Stimulated activated naive B cell treated with anti-CD40 and anti-IgM and Interleukin-4, amounts not matched to agents 10 μg/mL and 1 μg/mL and 100 μg/mL, for 72 hours (primary cell): ENCODE data around the gene ATP7A.
"Not testable (repeated sequence)": the region's sequence is repeated elsewhere in the genome, so short reads cannot be mapped to it uniquely, and the experiment has no call there.

Experiments
- ATAC-seq, 2 donors: fragments of 150-1000 bp; cut with Tn5 transposase; replicated peaks; 2 replicates each; pipeline ENCODE4 v1.10.0; 2021; ENCODE audit warnings: moderate library complexity in 1 of 2
- DNase-seq: peaks from one replicate; pipeline ENCODE4 v3.0.0; 2021
- H3K27ac Mint-ChIP-seq: one replicate; pipeline ENCODE4 v1.8.0; 2022; ENCODE audit warnings: mild to moderate bottlenecking, mixed read lengths
- H3K27me3 Mint-ChIP-seq, 2 donors: one replicate each; pipeline ENCODE4 v1.8.0; 2022; ENCODE audit warnings: mixed read lengths in 2 of 2
- H3K36me3 Mint-ChIP-seq, 2 donors: one replicate each; pipeline ENCODE4 v1.8.0; 2022; ENCODE audit warnings: mixed read lengths in 2 of 2, mild to moderate bottlenecking in 1 of 2
- H3K4me1 Mint-ChIP-seq, 2 donors: one replicate each; pipeline ENCODE4 v1.8.0; 2022; ENCODE audit warnings: mixed read lengths in 2 of 2, mild to moderate bottlenecking in 1 of 2
- H3K4me3 Mint-ChIP-seq, 2 donors: one replicate each; pipeline ENCODE4 v1.8.0; 2022; ENCODE audit warnings: mild to moderate bottlenecking in 2 of 2, mixed read lengths in 2 of 2, moderate library complexity in 1 of 2
- H3K9me3 Mint-ChIP-seq, 2 donors: one replicate each; pipeline ENCODE4 v1.8.0; 2022; ENCODE audit warnings: mixed read lengths in 2 of 2, mild to moderate bottlenecking in 1 of 2

Gene ATP7A

DNA sequence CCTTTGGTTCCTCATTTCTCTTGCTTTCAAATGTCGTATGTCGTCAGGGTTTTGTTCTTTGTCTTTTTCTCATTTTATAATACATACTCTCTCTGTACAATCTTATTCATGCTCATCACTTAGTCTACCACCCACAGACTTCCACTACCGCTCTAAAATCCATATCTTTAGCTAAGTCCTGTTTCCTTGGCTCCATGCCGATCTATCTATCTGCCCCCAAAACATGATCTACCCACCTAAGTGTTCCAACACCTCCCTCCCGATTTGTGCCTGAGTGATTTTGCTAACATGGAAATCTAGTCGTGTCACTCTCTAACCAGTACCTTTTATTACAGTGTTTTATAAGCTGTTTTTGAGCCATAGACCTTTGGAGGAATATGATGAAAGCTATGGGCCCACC, 124.6 kb downstream of the ATP7A start:
- Mint-ChIP-seq H3K27ac (no peak overlapping the region), H3K4me1 (no peaks in the 10 kb centered on the region), H3K27me3 (no peaks in the 10 kb centered on the region), H3K4me3 (no peak overlapping the region), H3K9me3 (no peaks in the 10 kb centered on the region), H3K36me3 (peaks cover 9 to 21% of the 10 kb centered on the region in 2 donors)
- ATAC-seq (no peak), DNase-seq (no peak)

DNA sequence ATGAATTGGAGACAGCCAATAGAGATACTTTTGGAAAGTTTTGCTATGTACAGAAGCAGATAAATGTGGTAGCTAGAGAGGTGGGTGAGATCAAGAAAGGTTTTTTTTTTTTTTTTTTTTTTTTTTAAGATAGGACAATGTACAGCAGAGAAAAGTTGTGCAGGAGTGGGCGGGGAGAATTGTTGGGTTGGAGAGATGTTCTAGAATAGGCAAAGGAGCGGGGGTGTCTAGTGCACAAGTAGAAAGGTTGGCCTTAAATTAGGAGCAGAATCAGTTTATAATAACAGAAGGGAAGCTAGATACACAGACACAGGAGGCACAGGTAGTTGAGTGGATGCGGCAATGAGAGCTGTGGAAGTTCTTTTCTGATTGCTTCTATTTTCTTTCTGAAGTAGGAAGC, 127.4 kb downstream of the ATP7A start:
- Mint-ChIP-seq H3K9me3 (no peaks in the 10 kb centered on the region), H3K36me3 (peaks cover 18 to 23% of the 10 kb centered on the region in 2 donors), H3K27me3 (no peaks in the 10 kb centered on the region), H3K27ac (no peak overlapping the region), H3K4me3 (no peak overlapping the region), H3K4me1 (no peaks in the 10 kb centered on the region)
- DNase-seq: no peak
- ATAC-seq: no peak

DNA sequence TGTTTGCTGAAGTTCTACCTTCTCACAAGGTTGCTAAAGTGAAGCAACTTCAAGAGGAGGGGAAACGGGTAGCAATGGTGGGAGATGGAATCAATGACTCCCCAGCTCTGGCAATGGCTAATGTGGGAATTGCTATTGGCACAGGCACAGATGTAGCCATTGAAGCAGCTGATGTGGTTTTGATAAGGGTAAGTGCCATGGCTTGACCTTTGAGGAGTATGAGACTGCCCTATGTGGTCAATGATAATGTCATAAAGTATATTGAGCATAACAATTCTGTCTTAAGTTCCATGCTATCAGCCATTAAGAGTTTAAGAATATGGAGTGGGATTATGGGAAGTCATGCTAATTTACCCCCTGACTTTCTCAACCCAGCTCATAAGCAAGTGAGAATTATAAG, 132.1 kb downstream of the ATP7A start:
- no peaks in the 10 kb centered on the region for H3K27me3 Mint-ChIP-seq

DNA sequence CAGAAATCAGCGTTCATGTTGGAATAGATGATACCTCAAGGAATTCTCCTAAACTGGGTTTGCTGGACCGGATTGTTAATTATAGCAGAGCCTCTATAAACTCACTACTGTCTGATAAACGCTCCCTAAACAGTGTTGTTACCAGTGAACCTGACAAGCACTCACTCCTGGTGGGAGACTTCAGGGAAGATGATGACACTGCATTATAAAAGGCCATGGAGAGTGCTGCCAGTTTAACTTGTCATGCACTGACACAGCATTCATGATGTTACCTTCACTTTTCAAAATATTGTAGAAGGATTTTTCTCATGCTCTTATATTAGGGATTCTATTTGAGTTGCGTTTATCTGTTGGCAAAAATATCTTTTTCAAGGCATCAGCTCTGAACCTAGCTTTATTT, 135.9 kb downstream of the ATP7A start:
- Mint-ChIP-seq H3K27me3 (no peaks in the 10 kb centered on the region), H3K4me3 (no peak overlapping the region), H3K36me3 (peaks cover 3 to 9% of the 10 kb centered on the region in 2 donors), H3K27ac (no peak overlapping the region), H3K4me1 (no peaks in the 10 kb centered on the region), H3K9me3 (no peaks in the 10 kb centered on the region)
- ATAC-seq (no peak), DNase-seq (no peak)

More for the DNA sequence above, 132.1 kb downstream of the ATP7A start:
- H3K4me3 Mint-ChIP-seq: no peak overlapping the region
- DNase-seq (no peak), ATAC-seq (no peak)
- peaks cover 9 to 12% of the 10 kb centered on the region in 2 donors for H3K36me3 Mint-ChIP-seq
- no peak overlapping the region for H3K27ac Mint-ChIP-seq
- no peaks in the 10 kb centered on the region for H3K9me3 Mint-ChIP-seq
- no peaks in the 10 kb centered on the region for H3K4me1 Mint-ChIP-seq

DNA sequence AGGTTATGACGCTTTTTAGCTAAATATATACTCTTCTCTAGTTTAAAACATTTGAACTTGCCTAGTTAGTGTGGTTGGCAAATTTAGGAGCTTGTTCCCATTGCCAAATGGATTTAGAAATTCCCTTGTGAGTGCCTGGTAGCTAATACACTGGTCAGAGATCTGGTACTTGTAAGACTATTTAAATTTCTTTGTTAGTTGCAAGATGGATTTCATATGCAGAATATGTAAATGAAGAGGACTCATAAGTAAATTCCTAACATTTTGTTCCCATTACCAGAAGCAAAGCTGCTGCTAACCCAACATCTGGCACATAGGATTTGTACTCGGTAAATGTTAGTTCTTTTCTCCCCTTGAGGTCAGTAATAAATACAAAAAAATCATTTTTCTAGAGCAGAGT, 137.6 kb downstream of the ATP7A start:
- no peaks in the 10 kb centered on the region for H3K4me1 Mint-ChIP-seq
- peaks cover 5% of the 10 kb centered on the region in 2 donors for H3K9me3 Mint-ChIP-seq
- ATAC-seq (no peak), DNase-seq (no peak)
- no peak overlapping the region for H3K27ac Mint-ChIP-seq
- H3K36me3 Mint-ChIP-seq: peaks cover 8 to 10% of the 10 kb centered on the region in 2 donors
- no peak overlapping the region for H3K4me3 Mint-ChIP-seq
- no peaks in the 10 kb centered on the region for H3K27me3 Mint-ChIP-seq

DNA sequence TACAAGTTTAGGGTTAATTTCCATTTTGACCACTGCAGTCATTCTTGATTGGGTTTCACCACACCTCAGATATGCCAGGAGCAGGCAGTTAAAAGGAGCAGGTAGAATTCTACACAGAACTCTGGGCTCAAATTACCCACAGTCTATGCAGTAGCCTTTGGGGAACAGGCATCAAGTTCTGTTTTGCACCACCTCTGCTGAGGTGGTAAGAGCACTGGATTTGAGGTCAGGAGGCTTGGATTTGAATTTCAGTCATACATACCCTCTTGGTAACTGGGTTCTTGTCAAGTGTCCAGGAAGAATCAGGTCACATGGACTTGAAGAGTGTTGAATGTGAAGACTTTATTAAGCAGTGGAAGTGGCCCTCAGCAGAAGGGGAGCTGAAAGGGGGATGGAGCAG, 153.2 kb downstream of the ATP7A start:
- H3K9me3 Mint-ChIP-seq: peaks cover 2 to 3% of the 10 kb centered on the region in 2 donors
- H3K36me3 Mint-ChIP-seq: peaks cover 0 to 5% of the 10 kb centered on the region in 2 donors
- H3K4me3 Mint-ChIP-seq: no peak overlapping the region
- no peak for ATAC-seq
- H3K4me1 Mint-ChIP-seq: peaks cover 22 to 28% of the 10 kb centered on the region in 2 donors
- no peak for DNase-seq
- no peaks in the 10 kb centered on the region for H3K27me3 Mint-ChIP-seq
- peak overlapping the region; percentile 72 for H3K27ac Mint-ChIP-seq

DNA sequence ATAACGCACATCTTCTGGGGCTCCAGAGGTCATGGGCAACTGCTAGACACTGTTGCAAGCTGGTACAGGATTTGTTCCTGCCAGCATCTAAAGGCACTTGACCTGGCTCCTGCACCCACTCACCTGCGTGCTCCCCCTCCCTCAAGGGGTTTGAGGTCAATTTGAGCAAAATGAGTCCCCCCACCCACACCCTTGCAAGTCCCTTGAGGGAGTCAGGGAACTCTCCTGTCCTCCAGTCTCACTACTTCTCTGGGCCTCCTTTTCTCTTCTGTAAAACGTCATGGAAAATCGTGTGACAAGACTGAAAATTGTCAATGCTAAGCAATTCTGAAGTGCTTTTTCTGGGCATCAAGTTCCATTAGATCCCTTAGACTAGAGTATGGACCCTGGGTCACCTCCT, 153.7 kb downstream of the ATP7A start:
- Mint-ChIP-seq H3K27ac (peak overlapping the region; percentile 72), H3K4me1 (peaks cover 25 to 33% of the 10 kb centered on the region in 2 donors), H3K4me3 (peak overlapping the region in 1 of 2 donors; percentile 0), H3K27me3 (no peaks in the 10 kb centered on the region), H3K9me3 (peaks cover 3 to 6% of the 10 kb centered on the region in 2 donors), H3K36me3 (peaks cover 4 to 9% of the 10 kb centered on the region in 2 donors)
- DNase-seq (peak; percentile 45), ATAC-seq (peak; percentile 20 to 46)

DNA sequence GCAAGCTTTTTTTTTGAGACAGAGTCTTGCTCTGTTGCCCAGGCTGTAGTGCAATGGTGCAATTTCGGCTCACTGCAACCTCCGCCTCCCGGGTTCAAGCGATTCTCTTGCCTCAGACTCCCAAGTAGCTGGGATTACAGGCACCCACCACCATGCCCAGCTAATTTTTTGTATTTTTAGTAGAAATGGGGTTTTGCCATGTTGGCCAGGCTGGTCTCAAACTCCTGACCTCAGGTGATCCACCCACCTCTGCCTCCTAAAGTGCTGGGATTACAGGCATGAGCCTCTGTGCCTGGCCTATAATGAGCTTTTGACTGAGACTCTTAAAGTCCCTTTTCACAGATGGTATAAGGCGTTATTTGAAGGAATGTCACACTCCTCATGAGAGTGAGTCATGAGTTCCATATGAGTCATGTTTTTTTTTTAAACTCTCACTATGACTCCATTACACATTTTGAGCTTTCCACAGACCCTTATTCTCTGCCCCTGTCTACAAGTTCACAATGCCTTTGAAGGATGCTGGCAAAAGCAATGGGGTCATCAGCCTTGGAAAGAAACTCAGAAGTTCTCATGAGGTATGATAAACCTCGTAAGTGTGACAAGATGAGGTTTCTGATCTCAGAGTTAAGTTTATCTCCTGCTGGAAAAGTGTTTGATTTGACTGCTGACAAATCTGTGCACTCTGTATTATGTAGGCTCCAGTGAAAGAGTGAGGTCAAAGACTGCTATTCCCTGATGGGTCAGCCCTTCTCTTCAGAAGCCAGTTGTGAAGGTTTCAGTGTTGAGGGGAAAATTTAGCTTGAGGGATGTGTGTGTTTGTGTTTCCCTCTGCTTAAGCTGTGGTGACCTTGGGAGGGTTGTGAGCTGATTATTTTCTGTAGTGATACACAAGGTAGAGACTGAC, 154.5 kb downstream of the ATP7A start:
- H3K9me3 Mint-ChIP-seq, H3K27me3 Mint-ChIP-seq: not testable (repeated sequence)
- Mint-ChIP-seq H3K36me3 (peaks cover 6 to 12% of the 10 kb centered on the region in 2 donors), H3K27ac (peak overlapping the region; percentile 94), H3K4me3 (peak overlapping the region; percentile 29 to 31), H3K4me1 (peaks cover 27 to 36% of the 10 kb centered on the region in 2 donors)
- DNase-seq: peak; percentile 34
- ATAC-seq: peak; percentile 82 to 85

DNA sequence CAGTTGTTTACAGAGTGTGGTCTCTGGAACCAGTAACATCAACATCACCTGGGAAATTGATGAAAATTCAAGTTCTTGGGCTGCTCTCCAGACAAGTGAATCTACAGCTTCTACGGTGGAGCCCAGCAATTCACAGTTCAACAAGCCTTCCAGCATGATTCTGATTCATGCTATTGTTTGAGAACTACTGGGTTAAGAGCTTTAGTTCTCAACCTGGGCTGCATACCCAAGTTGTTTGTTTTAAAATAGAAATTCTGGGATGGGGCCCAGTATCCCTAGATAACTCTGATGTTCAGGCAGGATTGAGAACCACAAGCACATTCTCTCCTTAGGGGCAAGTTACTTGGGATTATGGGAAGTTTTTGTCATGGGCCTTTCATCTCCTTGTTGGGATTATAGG, 155.6 kb downstream of the ATP7A start:
- Mint-ChIP-seq H3K4me3 (no peak overlapping the region), H3K27me3 (no peaks in the 10 kb centered on the region), H3K9me3 (peaks cover 3 to 6% of the 10 kb centered on the region in 2 donors), H3K36me3 (peaks cover 6 to 12% of the 10 kb centered on the region in 2 donors), H3K27ac (peak overlapping the region; percentile 94), H3K4me1 (peaks cover 27 to 36% of the 10 kb centered on the region in 2 donors)
- ATAC-seq (no peak), DNase-seq (no peak)

DNA sequence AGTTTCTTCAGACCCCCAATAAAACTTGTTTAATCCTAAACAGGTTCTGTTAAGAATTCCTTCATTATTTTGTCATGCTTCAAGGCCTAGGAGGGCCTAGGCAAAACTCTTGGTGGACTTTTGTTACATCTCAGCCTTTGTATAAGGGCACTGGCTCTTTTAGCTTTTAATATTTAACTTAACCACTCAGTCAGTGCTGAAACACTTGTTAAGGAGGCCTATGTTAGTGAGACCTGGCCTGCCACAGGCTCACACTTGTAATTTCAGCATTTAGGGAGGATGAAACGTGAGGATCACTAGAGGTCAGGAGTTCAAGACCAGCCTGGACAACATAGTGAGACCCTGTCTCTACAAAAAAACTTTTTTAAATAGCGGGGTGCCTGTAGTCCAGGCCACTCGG, 160.8 kb downstream of the ATP7A start:
- Mint-ChIP-seq H3K27ac (no peak overlapping the region), H3K27me3 (no peaks in the 10 kb centered on the region), H3K36me3 (peaks cover 9 to 14% of the 10 kb centered on the region in 2 donors), H3K9me3 (peaks cover 5 to 12% of the 10 kb centered on the region in 2 donors), H3K4me1 (peaks cover 8% of the 10 kb centered on the region in 2 donors), H3K4me3 (no peak overlapping the region)
- ATAC-seq (no peak), DNase-seq (no peak)

DNA sequence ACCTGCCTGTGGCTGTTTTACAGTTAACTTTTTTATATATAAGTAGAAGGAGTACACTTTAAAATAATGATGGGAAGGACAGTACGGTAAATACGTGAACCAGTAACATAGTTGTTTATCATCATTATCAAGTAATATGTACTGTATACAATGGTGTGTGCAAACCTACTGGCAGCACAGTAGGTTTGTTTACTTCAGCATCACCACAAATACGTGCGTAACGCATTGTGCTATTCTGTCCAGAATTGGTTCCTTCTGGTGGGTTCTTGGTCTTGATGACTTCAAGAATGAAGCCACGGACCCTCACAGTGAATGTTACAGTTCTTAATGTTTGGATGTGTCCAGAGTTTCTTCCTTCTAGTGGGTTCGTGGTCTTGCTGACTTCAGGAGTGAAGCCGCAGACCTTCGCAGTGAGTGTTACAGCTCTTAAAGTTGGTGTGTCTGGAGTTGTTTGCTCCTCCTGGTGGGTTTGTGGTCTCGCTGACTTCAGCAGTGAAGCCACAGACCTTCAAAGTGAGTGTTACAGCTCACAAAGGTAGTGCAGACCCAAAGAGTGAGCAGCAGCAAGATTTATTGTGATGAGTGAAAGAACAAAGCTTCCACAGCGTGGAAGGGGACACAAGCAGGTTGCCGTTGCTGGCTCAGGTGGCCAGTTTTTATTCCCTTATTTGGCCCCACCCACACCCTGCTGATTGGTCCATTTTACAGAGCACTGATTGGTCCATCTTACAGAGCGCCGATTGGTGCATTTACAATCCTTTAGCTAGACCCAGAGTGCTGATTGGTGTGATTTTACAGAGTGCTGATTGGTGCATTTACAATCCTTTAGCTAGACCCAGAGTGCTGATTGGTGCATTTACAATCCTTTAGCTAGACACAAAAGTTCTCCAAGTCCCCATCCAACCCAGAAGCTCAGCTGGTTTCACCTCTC, 162.9 kb downstream of the ATP7A start:
- H3K27me3 Mint-ChIP-seq, ATAC-seq, H3K4me1 Mint-ChIP-seq, DNase-seq, H3K4me3 Mint-ChIP-seq, H3K27ac Mint-ChIP-seq: not testable (repeated sequence)
- Mint-ChIP-seq H3K36me3 (peaks cover 9 to 14% of the 10 kb centered on the region in 2 donors), H3K9me3 (peaks cover 5 to 12% of the 10 kb centered on the region in 2 donors)

DNA sequence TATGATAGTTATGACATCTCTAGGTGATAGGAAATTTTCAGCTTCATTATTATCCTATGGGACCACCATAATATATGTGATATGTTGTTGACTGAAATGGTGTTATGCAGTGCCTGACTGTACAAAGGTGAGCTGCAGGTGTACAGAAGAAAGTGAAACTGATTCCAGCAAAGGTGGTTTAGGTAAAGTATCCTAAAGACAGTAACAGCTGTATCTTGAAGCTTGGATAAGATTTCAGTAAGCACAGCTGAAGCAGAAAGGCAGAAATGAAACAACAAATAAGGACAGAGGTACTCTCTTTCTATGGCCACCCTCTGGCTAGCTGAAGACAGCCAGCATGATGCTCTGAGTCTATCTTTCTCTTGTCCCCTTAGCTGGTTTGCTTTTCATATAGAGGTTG, 163.6 kb downstream of the ATP7A start:
- ATAC-seq: no peak
- Mint-ChIP-seq H3K27ac (no peak overlapping the region), H3K4me3 (no peak overlapping the region), H3K4me1 (peaks cover 3 to 4% of the 10 kb centered on the region in 2 donors), H3K27me3 (no peaks in the 10 kb centered on the region), H3K9me3 (peaks cover 3 to 9% of the 10 kb centered on the region in 2 donors), H3K36me3 (peaks cover 6 to 8% of the 10 kb centered on the region in 2 donors)
- DNase-seq: no peak

DNA sequence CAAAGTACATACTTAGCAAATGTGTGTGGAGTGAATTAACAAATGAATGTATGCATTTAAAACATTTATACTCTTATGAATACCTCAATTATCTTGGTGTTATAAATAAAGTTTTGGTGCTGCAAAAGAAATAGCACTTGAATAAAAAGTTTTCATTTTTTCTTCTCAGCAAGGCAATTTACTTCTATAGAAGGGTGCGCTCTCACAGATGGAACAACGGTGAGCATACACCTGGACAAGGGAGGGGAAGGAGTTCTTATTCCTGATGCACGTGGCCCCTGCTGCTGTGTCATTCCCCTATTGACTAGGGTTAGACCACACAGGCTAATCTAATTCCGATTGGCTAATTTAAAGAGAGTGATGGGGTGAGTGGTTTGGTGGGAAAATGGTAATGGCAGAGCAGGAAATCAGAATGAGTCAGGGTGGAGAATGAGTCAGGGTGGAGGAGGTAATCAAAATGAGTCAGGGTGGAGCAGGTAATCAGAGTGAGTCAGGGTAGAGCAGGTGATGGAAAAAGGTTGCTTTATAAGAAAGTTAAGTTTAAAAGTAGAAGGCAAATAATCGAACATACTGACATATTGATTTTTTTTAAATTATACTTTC, 165.4 kb downstream of the ATP7A start:
- no peak for DNase-seq
- H3K4me1 Mint-ChIP-seq: no peaks in the 10 kb centered on the region
- no peak for ATAC-seq
- no peaks in the 10 kb centered on the region for H3K27me3 Mint-ChIP-seq
- H3K4me3 Mint-ChIP-seq: no peak overlapping the region
- H3K9me3 Mint-ChIP-seq: peaks cover 3 to 8% of the 10 kb centered on the region in 2 donors
- peaks cover 3 to 4% of the 10 kb centered on the region in 2 donors for H3K36me3 Mint-ChIP-seq
- H3K27ac Mint-ChIP-seq: no peak overlapping the region

DNA sequence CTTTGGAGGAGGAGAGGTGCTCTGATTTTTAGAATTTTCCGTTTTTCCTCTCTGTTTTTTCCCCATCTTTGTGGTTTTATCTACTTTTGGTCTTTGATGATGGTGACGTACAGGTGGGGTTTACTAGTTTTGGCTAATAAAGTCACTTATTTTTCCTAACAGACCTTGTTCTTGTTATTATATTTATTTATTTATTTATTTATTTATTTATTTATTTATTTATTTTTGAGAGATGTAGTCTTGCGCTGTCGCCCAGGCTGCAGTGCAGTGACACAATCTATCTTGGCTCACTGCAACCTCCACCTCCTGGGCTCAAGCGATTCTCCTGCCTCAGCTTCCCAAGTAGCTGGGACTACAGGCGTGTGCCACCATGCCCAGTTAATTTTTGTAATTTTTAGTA, 170.9 kb downstream of the ATP7A start:
- not testable (repeated sequence) for H3K4me3 Mint-ChIP-seq, H3K4me1 Mint-ChIP-seq, ATAC-seq, H3K27ac Mint-ChIP-seq, DNase-seq, H3K36me3 Mint-ChIP-seq, H3K9me3 Mint-ChIP-seq, H3K27me3 Mint-ChIP-seq
